Measurements from ENCODE around the gene DNAJB8. TPM values are rescaled to one million over a fixed set of nuclear protein-coding genes. Genes with fewer than 3 reads are reported as not detected.
A peak's percentile ranks its signal among the peaks of the same experiment; 100 is the strongest.

Gene DNAJB8
- total RNA-seq, 2 experiments from 2014 or later, result not detected

DNA sequence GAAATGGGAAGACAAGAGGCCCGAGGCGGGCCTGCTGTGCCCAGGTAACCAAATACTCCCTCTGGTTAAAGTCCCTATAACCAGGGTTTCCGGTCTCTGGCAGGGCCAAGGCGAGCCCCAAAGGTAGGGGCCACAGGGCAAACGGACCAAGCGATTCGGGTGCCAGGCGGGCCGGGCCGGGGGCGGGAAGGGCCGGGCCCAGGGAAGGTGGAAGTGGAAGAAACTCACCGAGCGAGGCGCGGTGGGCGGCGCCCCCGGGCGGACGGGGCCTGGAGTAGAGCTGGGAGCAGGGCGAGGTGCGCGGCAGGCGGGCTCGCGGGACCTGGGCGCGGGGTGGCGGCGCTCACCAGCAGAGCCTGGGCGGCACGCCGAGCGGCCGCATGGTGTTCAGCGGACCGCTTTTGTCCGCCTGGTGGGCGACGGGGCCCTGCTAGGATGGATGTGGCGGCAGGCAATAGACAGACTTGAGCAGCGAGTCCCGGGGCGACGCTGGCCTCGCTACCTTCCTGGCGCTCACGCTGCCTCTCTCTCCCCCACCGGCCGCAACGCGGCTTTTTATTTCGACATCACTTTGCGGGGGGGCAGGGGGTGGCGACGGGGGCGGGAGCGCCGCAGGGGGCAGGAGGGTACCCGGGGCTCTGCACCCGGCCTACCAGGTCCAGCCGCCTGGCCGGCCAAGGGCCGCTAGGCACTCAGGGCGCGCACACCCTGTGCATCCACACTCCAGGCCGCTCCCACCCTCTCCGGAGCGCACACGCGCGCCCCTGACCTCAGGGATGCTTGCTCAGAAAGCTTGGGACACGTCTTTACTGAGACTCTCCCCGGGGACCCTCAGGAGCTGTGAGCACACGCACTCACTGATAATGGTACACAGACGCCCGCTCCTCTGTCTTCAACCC lies 26.2 kb upstream of the DNAJB8 start, which contains the start of gene GATA2:
Gene GATA2, minus strand, starts transcription at position 531 of the 899 bp plus-strand sequence. CDS start 6,170 bp downstream, outside the sequence.
- H3K27me3 ChIP-seq (ENCODE audit: control insufficient read depth in 1 of 2, insufficient read depth in 2 of 2, low read length in 2 of 2), result peaks cover 67 to 86% of the 10 kb centered on the region in 2 experiments
- Mint-ChIP-seq H3K4me3 (peak within 1 kb of the TSS; percentile 76), H3K4me1 (ENCODE audit: low read depth) (peaks cover 37% of the 10 kb centered on the region), H3K9me3 (no peaks in the 10 kb centered on the region), H3K27me3 (peaks cover 78% of the 10 kb centered on the region), H3K27ac (no peak within 1 kb of the TSS), H3K36me3 (ENCODE audit: low read depth) (no peaks in the 10 kb centered on the region)
- peak in 5 of 14 experiments; percentile 39 to 59 (median 40) for DNase-seq
- ChIA-PET POLR2A (no interaction called here), CTCF (no interaction called here)
- ATAC-seq (ENCODE audit: poor library complexity), result peak; percentile 28
- H3K4me3 ChIP-seq (ENCODE audit: low read length), result no peak within 1 kb of the TSS
- peaks cover 64% of the 10 kb centered on the region for H3K4me1 ChIP-seq (ENCODE audit: insufficient read depth, low read length)
- no peaks in the 10 kb centered on the region for H3K36me3 ChIP-seq (ENCODE audit: insufficient read depth, low read length)
- H3K27ac ChIP-seq (ENCODE audit: low read depth in 1 of 2, low read length in 2 of 2), result no peak within 1 kb of the TSS
- H3K9me3 ChIP-seq (ENCODE audit: control insufficient read depth in 1 of 2, insufficient read depth in 1 of 2, low read length in 2 of 2), result peaks cover 0 to 45% of the 10 kb centered on the region in 2 experiments
- TF ChIP-seq, protein P1, sequence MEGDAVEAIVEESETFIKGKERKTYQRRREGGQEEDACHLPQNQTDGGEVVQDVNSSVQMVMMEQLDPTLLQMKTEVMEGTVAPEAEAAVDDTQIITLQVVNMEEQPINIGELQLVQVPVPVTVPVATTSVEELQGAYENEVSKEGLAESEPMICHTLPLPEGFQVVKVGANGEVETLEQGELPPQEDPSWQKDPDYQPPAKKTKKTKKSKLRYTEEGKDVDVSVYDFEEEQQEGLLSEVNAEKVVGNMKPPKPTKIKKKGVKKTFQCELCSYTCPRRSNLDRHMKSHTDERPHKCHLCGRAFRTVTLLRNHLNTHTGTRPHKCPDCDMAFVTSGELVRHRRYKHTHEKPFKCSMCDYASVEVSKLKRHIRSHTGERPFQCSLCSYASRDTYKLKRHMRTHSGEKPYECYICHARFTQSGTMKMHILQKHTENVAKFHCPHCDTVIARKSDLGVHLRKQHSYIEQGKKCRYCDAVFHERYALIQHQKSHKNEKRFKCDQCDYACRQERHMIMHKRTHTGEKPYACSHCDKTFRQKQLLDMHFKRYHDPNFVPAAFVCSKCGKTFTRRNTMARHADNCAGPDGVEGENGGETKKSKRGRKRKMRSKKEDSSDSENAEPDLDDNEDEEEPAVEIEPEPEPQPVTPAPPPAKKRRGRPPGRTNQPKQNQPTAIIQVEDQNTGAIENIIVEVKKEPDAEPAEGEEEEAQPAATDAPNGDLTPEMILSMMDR (IDR thresholded peaks at IDR 0.05), result no peak
- intact Hi-C loops (cut with DNase I, micrococcal nuclease), result loop anchor here (10.0 kb wide), 2 partner anchors 112 to 318 kb away; no protein-coding TSS in a partner anchor

DNA sequence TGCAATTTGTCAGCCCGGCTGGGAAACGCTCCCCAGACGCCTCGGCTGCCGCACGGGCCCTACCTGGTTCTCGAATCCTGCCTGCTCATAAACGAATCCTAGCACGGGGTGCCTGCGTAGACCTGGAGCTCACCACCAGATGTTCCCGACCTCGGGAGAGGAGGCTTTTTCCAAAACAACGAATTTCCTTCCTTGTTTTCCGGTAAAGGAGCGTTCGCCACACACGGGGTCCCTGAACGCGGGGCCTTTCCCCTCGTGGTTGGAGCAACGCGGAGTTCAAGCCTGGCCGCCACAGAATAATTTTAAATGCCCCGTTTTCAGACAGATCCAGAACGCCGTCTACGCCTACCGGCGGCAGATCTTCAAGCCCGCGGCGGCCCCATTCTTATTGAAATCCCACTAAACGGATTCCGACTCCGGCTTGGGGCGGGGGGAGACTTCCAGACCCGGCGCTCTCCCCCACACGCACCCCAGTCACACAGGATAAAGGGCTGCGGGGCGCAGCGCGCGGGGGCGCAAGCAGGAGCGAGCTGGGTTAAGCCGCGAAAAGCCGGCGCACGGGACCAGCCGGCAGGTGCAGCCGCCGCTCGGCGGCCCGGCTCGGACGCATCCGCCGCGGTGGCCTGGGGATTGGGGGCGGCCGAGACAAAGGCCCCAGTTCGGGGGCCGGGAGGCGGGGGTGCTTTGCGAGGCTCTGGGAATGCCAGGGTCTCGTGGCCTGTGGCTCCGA lies 25.4 kb upstream of the DNAJB8 start:
- Histone ChIP-seq H3K36me3 (ENCODE audit: insufficient read depth, low read length) (no peaks in the 10 kb centered on the region), H3K9me3 (ENCODE audit: control insufficient read depth in 1 of 2, insufficient read depth in 1 of 2, low read length in 2 of 2) (peaks cover 0 to 43% of the 10 kb centered on the region in 2 experiments), H3K27ac (ENCODE audit: low read depth in 1 of 2, low read length in 2 of 2) (no peak overlapping the region), H3K4me3 (ENCODE audit: low read length) (no peak overlapping the region), H3K4me1 (ENCODE audit: insufficient read depth, low read length) (peaks cover 65% of the 10 kb centered on the region), H3K27me3 (ENCODE audit: control insufficient read depth in 1 of 2, insufficient read depth in 2 of 2, low read length in 2 of 2) (peaks cover 67 to 93% of the 10 kb centered on the region in 2 experiments)
- ATAC-seq (ENCODE audit: poor library complexity) (no peak), DNase-seq (peak in 4 of 14 experiments; percentile 24 to 40 (median 36))
- peak overlapping the region; percentile 68 for H3K4me3 Mint-ChIP-seq
- CTCF ChIA-PET, result no interaction called here
- intact Hi-C loops (cut with DNase I, micrococcal nuclease), result loop anchor here (10.0 kb wide), 2 partner anchors 113 to 317 kb away; no protein-coding TSS in a partner anchor
- peaks cover 42% of the 10 kb centered on the region for H3K4me1 Mint-ChIP-seq (ENCODE audit: low read depth)
- H3K27me3 Mint-ChIP-seq, result peaks cover 76% of the 10 kb centered on the region
- TF ChIP-seq, protein P1 (IDR thresholded peaks at IDR 0.05), result no peak
- H3K27ac Mint-ChIP-seq, result no peak overlapping the region
- no peaks in the 10 kb centered on the region for H3K36me3 Mint-ChIP-seq (ENCODE audit: low read depth)
- POLR2A ChIA-PET, result interaction anchor here (1.7 kb wide), 1 partner anchor 9 kb away, joined by 4 read pairs; no protein-coding TSS in a partner anchor
- no peaks in the 10 kb centered on the region for H3K9me3 Mint-ChIP-seq

DNA sequence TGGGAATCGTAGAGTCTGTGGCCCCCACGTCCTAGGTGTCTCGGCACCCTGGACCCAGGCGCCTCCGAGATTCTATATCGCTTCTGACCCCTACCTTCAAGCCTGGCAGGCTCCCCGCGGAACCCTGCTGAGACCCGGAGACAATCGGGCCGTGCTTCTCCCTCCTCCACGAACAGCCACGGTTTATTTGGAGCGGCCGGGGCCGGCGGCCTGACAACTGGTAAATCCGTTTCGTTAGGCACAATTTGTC lies 24.9 kb upstream of the DNAJB8 start:
- TF ChIP-seq, protein P1 (IDR thresholded peaks at IDR 0.05), result no peak
- no peak overlapping the region for H3K27ac Mint-ChIP-seq
- DNase-seq (no peak), ATAC-seq (ENCODE audit: poor library complexity) (no peak)
- H3K4me1 Mint-ChIP-seq (ENCODE audit: low read depth), result peaks cover 44% of the 10 kb centered on the region
- Histone ChIP-seq H3K9me3 (ENCODE audit: control insufficient read depth in 1 of 2, insufficient read depth in 1 of 2, low read length in 2 of 2) (peaks cover 0 to 40% of the 10 kb centered on the region in 2 experiments), H3K27me3 (ENCODE audit: control insufficient read depth in 1 of 2, insufficient read depth in 2 of 2, low read length in 2 of 2) (peaks cover 66 to 96% of the 10 kb centered on the region in 2 experiments), H3K4me1 (ENCODE audit: insufficient read depth, low read length) (peaks cover 69% of the 10 kb centered on the region), H3K36me3 (ENCODE audit: insufficient read depth, low read length) (no peaks in the 10 kb centered on the region), H3K4me3 (ENCODE audit: low read length) (no peak overlapping the region), H3K27ac (ENCODE audit: low read depth in 1 of 2, low read length in 2 of 2) (no peak overlapping the region)
- ChIA-PET CTCF (no interaction called here), POLR2A (interaction anchor here (1.7 kb wide), 1 partner anchor 9 kb away, joined by 4 read pairs; no protein-coding TSS in a partner anchor)
- intact Hi-C loops (cut with DNase I, micrococcal nuclease), result loop anchor here (10.0 kb wide), 2 partner anchors 113 to 317 kb away; no protein-coding TSS in a partner anchor
- H3K9me3 Mint-ChIP-seq, result no peaks in the 10 kb centered on the region
- peak overlapping the region; percentile 68 for H3K4me3 Mint-ChIP-seq
- H3K36me3 Mint-ChIP-seq (ENCODE audit: low read depth), result no peaks in the 10 kb centered on the region
- H3K27me3 Mint-ChIP-seq, result peaks cover 74% of the 10 kb centered on the region
